Measurements from ENCODE around the gene GLO1.
A peak's percentile ranks its signal among the peaks of the same experiment; 100 is the strongest.

Gene GLO1

DNA sequence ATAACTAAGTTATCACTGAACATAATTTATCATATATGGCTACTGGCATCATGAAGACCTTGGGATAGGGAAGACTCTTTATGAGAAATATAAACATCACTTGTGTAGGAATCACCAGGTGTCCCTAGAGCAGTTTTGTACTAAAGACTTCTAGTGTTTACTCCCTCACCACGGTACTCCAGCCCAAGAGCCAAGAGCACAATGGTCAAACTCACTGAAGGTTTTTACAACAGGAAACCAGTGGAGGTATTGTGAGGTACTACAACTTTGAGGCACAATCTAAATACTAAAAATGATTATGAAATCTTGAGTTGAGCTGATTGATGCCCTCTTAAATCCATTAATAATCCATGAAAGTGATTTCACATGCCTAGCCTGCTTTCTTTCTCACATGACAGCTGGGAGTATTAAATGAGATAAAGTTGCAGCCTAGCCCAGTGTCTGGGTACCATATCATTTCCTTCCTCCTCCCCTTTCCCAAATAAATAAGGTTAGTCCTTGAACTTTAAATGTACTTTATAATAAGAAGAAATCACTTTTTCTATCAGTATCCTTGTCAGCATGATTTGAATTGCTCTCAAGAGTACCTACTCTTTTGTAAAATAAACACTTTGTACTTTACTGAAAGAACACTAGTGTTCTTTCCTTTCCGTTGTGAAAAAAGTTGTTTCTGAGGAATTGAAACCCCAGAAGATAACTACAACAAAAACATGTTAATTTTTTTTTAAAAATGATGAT, 26.5 kb downstream of the GLO1 start:
- Mint-ChIP-seq H3K4me1 (no peaks in the 10 kb centered on the region), H3K27me3 (ENCODE audit: low read depth, poor library complexity) (no peaks in the 10 kb centered on the region), H3K36me3 (ENCODE audit: low read depth) (peaks cover 58% of the 10 kb centered on the region), H3K27ac (no peak overlapping the region), H3K9me3 (no peaks in the 10 kb centered on the region), H3K4me3 (no peak overlapping the region)
- DNase-seq = no peak
- TF ChIP-seq, protein P1, sequence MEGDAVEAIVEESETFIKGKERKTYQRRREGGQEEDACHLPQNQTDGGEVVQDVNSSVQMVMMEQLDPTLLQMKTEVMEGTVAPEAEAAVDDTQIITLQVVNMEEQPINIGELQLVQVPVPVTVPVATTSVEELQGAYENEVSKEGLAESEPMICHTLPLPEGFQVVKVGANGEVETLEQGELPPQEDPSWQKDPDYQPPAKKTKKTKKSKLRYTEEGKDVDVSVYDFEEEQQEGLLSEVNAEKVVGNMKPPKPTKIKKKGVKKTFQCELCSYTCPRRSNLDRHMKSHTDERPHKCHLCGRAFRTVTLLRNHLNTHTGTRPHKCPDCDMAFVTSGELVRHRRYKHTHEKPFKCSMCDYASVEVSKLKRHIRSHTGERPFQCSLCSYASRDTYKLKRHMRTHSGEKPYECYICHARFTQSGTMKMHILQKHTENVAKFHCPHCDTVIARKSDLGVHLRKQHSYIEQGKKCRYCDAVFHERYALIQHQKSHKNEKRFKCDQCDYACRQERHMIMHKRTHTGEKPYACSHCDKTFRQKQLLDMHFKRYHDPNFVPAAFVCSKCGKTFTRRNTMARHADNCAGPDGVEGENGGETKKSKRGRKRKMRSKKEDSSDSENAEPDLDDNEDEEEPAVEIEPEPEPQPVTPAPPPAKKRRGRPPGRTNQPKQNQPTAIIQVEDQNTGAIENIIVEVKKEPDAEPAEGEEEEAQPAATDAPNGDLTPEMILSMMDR (IDR thresholded peaks at IDR 0.05) = no peak

DNA sequence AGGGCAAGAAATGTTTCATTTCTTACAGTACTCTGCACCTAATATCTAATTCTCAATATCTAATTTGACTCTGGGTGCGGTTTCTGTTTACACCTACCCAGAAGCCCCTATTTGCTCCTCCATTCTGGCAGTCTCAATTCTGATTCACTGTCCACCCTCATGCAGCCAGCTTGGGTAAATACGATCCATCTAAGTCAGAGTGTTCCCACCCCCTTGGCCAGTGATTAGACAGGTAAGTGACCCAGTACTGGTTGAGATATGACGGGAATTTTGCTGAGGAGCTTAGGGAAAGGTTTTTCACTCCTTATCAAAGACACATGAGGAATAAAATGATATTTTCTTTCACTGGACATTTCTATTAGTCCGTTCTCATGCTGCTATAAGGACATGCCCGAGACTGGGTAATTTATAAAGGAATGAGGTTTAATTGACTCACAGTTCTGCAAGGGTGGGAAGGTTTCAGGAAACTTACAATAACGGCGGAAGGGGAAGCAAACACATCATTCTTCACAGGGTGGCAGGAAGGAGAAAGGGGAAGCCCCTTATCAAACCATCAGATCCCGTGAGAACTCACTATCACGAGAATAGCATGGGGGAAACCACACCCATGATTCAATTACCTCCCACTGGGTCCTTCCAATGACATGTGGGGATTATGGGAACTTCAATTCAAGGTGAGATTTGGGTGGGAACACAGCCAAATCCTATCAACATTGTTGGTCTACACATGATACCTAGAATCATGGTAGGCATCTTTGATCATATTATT, 29.4 kb downstream of the GLO1 start:
- Mint-ChIP-seq H3K4me3 (no peak overlapping the region), H3K27me3 (ENCODE audit: low read depth, poor library complexity) (no peaks in the 10 kb centered on the region), H3K27ac (peak overlapping the region; percentile 6), H3K36me3 (ENCODE audit: low read depth) (peaks cover 42% of the 10 kb centered on the region), H3K9me3 (no peaks in the 10 kb centered on the region), H3K4me1 (no peaks in the 10 kb centered on the region)
- no peak for DNase-seq
- TF ChIP-seq, protein P1 (IDR thresholded peaks at IDR 0.05) = no peak

DNA sequence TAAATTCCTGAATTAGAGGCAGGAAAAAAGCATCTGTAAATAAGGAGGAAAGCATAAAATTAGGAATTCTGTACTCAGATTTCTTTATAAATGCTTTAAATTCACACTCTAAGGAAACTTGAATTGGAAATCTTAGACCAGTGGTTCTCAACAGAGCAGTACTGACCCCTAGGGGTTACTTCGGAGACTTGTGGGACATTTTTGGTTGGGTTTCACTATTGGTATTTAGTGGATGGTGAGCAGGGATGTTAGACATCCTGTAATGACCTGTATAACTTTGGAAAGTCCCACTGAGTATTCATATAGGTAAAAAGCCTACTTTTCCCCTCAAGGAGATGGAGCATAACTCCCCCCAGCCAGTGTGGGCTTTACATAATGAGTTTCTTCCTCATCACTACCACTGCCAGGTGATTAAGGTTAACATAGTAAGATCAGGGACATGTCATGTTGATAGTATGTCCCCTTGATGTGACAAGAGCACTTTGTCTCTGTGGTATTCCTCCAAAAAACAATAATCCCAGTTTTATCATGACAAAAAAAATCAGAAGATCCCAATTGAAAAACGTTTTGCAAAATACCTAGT, 31.0 kb downstream of the GLO1 start:
- no peak overlapping the region for H3K4me3 Mint-ChIP-seq
- peak; percentile 21 for DNase-seq
- no peak overlapping the region for H3K27ac Mint-ChIP-seq
- H3K4me1 Mint-ChIP-seq = no peaks in the 10 kb centered on the region
- H3K27me3 Mint-ChIP-seq (ENCODE audit: low read depth, poor library complexity) = no peaks in the 10 kb centered on the region
- H3K36me3 Mint-ChIP-seq (ENCODE audit: low read depth) = peaks cover 30% of the 10 kb centered on the region
- H3K9me3 Mint-ChIP-seq = no peaks in the 10 kb centered on the region
- TF ChIP-seq, protein P1 (IDR thresholded peaks at IDR 0.05) = peak; percentile 73

DNA sequence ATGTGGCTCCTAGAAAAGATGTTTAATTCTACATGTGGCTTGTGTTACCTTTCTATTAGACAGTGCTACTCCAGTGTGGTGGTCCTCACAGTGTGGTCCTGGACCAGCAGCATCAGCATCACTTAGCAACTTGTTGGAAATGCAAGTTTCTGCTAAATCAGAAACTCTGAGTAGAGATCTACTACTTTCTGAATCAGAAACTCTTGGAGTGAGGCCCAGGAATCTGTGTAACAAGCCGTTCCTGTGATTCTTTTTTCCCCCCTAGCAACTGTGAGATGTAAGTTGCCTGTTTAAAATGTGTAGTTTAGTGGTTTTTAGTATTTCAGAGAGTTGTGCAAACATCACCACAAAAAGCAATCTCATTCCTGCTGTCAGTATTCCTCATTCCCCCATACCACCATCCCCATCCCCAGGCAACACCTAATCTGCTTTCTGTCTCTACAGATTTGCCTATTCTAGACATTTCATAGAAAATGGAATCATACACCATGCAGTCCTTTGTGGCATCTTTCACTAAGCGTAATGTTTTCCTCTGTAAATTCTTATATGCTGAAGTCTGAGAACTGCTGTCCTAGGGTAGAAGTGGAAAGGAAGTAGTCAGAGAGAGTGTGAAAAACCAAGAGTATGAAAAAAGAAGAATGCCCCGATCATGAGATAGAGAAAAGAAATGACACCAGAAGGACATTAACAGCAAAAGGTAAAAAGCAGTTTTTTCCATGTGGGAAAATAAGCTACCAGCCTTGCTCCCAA, 44.4 kb downstream of the GLO1 start:
- Mint-ChIP-seq H3K9me3 (no peaks in the 10 kb centered on the region), H3K36me3 (ENCODE audit: low read depth) (no peaks in the 10 kb centered on the region), H3K27ac (no peak overlapping the region), H3K27me3 (ENCODE audit: low read depth, poor library complexity) (no peaks in the 10 kb centered on the region), H3K4me3 (no peak overlapping the region), H3K4me1 (no peaks in the 10 kb centered on the region)
- no peak for DNase-seq
- TF ChIP-seq, protein P1 (IDR thresholded peaks at IDR 0.05) = no peak

DNA sequence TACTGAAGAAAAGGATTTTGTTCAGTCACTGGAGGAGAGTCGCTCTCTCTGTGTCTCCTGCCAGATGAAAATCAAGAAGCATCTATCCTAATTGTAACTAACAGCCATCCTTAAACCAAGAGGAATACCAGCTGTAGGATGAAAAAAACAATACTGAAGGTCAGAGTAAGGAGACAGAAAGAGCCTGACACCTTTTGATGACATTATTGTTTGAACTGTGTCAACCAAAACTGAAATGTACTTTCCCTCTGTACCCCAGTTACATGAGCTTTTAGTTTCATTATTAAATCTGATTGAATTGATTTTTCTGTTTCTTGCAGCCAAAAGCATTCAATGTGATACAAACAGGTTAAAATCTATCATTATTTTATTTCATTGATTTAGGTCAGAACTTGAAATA, 46.0 kb downstream of the GLO1 start:
- Mint-ChIP-seq H3K4me1 (no peaks in the 10 kb centered on the region), H3K27me3 (ENCODE audit: low read depth, poor library complexity) (no peaks in the 10 kb centered on the region), H3K36me3 (ENCODE audit: low read depth) (no peaks in the 10 kb centered on the region), H3K4me3 (no peak overlapping the region), H3K9me3 (no peaks in the 10 kb centered on the region), H3K27ac (no peak overlapping the region)
- TF ChIP-seq, protein P1 (IDR thresholded peaks at IDR 0.05) = no peak
- DNase-seq = no peak

Data from nephron progenitor cell (in vitro differentiated cells).